IPS-18a (cell line): ENCODE results near the gene WDR75.

Experiments used
- H3K27ac ChIP-seq: one replicate; pipeline ENCODE4 v1.5.1; 2013; ENCODE audit warnings: low read length
- H3K27me3 ChIP-seq: one replicate; pipeline ENCODE4 v1.6.1; 2013; ENCODE audit warnings: mild to moderate bottlenecking, low read length; ENCODE audit not compliant: control insufficient read depth, insufficient read depth
- H3K36me3 ChIP-seq: one replicate; pipeline ENCODE4 v1.6.1; 2013; ENCODE audit warnings: low read depth, low read length; ENCODE audit not compliant: control insufficient read depth
- H3K4me1 ChIP-seq: one replicate; pipeline ENCODE4 v1.6.1; 2013; ENCODE audit warnings: low read depth, low read length; ENCODE audit not compliant: control insufficient read depth
- H3K4me3 ChIP-seq: one replicate; pipeline ENCODE4 v1.5.1; 2013; ENCODE audit warnings: low read length
- H3K9ac ChIP-seq: one replicate; pipeline ENCODE4 v1.6.1; 2013; ENCODE audit warnings: mild to moderate bottlenecking, low read length, moderate library complexity
- H3K9me3 ChIP-seq: one replicate; pipeline ENCODE4 v1.6.1; 2013; ENCODE audit warnings: low read depth, low read length; ENCODE audit not compliant: control insufficient read depth

WDR75 gene

DNA sequence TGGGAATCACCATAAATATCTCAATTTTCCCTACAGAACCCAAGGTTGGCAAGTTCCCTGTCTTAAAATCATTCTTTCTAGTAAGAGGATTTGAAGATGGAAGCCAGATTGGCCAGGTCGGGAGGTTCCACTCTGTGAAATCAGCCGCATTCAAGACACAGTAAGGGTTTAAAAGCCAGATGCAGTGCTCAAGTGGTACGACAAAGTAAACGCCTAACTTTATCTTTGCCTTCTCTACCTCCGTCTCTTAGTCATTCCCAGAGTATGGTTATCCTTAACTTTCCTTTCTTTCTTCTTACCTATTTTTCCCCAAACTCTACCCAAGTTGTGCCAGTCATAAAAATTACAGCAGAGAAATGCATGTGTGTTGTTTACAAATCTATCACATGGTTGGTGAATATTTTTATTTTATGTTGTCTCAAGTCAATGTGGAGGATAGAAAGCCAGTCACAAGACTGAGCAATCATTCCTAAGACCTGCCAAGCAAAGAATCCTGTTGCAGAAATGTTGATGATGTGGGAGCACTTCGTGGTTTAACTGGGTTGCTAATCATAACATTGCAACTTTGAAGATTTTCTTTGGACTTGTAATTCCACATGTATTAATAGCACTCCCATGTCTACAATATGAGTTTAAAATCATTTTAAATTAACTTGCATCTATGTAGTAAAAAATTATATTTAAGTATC lies 76.7 kb downstream of the WDR75 start:
- Histone ChIP-seq H3K27ac (no peak overlapping the region), H3K9me3 (no peaks in the 10 kb centered on the region), H3K4me1 (no peaks in the 10 kb centered on the region), H3K27me3 (no peaks in the 10 kb centered on the region), H3K36me3 (no peaks in the 10 kb centered on the region), H3K4me3 (no peak overlapping the region), H3K9ac (no peak overlapping the region)

DNA sequence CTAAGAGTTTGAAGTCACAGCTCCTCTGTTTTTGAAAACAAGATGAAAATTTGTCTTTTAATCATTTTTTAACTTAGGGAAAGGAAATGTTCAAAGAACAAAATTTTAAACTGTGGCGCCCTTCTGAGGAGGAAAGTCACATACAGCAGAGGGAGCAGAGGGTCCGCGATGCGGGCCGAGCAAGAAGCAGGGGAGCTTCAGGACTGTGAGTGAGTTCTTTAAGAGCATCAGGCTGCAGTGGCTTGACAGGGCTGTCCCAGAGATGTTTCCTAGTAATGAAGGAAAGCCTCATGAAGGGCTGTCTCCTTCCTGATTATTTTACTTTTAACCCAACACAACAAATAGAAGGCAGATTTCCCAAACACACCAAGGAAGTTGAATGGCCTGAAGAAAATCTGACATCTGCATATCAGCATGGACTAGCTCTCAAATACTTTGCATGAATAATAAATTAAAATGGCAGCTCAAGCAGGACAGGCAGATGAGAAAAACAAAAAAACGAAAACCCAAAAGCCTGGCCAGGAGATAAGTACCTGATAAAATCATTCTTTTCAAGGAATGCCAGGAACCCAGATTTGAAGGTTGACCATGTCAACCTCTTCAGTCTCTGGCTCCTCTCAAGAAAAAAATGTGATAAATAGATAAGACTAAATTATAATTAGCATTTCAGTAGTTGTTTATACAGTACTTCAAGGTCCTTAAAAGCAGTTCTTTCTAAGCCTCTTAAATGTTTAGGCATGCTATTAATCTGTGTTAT lies 78.5 kb downstream of the WDR75 start:
- Histone ChIP-seq H3K4me1 (no peaks in the 10 kb centered on the region), H3K27ac (no peak overlapping the region), H3K4me3 (no peak overlapping the region)

DNA sequence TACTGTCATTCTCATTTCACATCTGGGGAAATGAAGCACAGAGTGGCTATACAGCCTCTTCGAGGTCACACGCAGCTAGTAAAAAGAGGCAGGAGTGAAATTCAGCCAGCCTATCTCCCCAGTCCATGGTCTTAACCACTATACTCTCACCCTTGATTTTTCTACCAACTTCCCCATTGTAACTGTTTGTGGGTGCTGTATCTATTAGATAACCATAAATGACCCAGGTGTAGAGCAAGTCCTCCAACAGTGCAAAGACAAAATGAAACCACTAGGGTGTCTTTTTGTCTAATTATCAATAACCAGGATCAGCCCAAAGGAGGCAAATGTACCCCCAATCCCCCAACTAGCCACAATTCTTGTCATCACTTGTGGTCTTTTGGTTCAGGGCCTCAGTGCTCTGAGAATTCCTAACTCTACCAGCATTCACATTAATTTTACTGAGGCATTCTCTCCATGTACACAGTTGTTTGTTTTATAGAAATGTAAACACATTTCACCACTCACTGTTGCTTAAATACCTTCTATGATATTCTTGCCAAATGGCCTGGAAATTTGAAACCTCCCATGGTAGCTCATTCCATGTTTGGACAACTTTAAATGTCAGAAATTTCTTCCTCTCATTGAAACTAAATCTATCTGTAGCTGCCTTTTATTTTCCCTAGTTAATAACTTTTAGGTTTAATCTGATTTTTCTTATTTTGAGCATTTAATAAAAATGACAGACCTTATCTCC lies 80.6 kb downstream of the WDR75 start:
- Histone ChIP-seq H3K4me1 (no peaks in the 10 kb centered on the region), H3K27me3 (no peaks in the 10 kb centered on the region), H3K9me3 (no peaks in the 10 kb centered on the region), H3K36me3 (no peaks in the 10 kb centered on the region), H3K4me3 (no peak overlapping the region), H3K9ac (no peak overlapping the region), H3K27ac (no peak overlapping the region)

More for the DNA sequence above, 78.5 kb downstream of the WDR75 start:
- Histone ChIP-seq H3K36me3 (no peaks in the 10 kb centered on the region), H3K9ac (no peak overlapping the region), H3K27me3 (no peaks in the 10 kb centered on the region), H3K9me3 (no peaks in the 10 kb centered on the region)

DNA sequence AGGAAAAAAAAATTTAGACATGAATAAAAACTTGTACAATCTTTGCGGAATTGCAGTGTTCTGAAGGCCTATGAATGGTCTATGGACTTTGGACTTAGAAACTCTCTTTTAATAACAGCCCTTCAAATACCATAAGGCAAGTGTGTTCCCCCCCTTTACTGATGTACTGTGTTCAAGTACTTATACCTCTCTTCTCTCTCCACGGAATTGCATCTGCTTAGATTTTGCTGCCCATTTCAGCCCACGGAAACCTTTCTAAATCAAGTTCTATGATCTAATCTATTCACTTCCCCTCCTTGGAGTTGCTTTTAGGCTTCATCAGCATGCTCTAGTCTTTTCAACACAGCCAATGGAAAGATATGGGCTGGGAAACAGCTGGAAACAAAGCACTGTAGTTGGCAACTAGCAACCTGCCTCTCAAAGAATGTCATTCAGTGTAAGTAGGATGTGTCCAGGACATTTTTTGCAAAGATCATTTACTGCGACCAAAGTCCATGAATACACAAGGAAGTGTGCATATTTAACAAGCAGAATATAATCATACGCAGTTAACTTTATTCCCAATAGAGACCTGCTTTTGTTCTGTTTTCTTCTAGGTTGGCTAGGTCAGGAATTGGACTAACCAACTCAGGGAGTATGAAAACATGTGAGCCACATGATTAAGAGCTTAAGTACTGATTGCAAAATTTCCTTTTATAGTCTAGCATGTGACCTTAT lies 81.3 kb downstream of the WDR75 start:
- Histone ChIP-seq H3K27ac (no peak overlapping the region), H3K27me3 (no peaks in the 10 kb centered on the region), H3K4me1 (no peaks in the 10 kb centered on the region), H3K4me3 (no peak overlapping the region), H3K36me3 (no peaks in the 10 kb centered on the region), H3K9me3 (no peaks in the 10 kb centered on the region), H3K9ac (no peak overlapping the region)

DNA sequence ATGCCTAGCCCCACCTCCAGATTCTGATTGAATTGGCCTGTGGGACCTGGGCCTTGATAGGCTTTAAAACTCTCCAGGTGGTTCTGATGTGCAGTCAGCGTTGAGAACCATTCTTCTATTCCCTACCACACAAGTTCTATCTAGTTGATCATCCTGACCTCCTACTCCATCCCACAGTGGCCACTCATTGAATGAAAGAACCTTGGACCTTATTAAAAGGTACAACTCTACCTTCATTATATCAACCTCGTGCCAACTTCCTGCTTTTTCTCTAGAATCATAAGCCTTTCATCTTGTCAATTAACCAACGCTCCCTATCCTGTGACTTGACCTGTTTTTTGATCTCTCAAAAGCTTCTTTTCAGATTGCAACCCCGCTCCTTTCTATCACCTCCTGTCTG lies 83.5 kb downstream of the WDR75 start:
- H3K9ac ChIP-seq, result no peak overlapping the region
- no peaks in the 10 kb centered on the region for H3K9me3 ChIP-seq
- no peaks in the 10 kb centered on the region for H3K27me3 ChIP-seq
- no peak overlapping the region for H3K4me3 ChIP-seq
- H3K4me1 ChIP-seq, result no peaks in the 10 kb centered on the region
- H3K27ac ChIP-seq, result no peak overlapping the region
- H3K36me3 ChIP-seq, result no peaks in the 10 kb centered on the region
